ENCODE results near the gene NIM1K. TPM values are rescaled to one million over a fixed set of nuclear protein-coding genes. Genes with fewer than 3 reads are reported as not detected.
"Not testable (repeated sequence)": the region's sequence is repeated elsewhere in the genome, so short reads cannot be mapped to it uniquely, and the experiment has no call there.

Gene NIM1K
- total RNA-seq, 1 donor from 2014 or later: 0.35 TPM

- no peak for DNase-seq (ENCODE audit: low read depth)
These were observed 87.7 kb downstream of the NIM1K start for GRCh38 chr5:43279548-43280274.

DNA sequence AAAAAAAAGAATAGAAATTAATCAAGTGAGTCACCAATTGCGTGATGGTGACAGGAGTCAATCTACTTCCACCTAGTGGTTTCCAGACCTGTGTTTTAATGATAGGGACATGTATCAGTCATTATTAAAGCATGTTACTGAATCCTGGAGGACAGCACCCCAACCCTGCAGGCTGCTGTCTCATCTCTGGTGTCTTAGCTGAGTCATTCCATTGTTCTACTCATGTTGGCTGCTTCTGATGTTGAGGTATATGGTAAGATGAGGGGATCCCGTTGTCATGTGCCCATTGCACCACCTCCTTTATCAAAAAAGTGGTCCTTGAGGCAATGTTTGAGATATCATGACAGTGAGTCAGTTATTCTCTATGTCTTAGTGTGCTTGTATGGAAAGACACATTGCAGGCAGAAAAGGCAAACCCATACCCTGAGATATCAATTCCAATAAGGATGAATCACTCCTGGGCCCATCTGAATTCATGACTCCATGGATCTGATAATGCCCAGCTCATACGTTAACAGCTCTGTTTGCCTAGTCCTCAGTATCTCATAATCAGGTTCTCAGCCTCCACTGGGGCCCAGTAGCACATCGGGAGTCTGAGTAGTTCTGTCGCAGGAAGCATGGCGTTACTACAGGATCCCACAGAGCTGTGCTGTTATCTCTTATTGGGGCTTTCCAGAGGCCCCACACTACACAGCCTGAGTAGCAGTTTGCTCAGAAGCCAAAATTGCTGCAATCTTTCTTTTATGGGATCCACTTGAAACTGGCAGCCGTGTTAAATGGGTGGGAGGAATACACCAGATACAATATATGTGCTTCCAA is 90.0 kb downstream of the NIM1K start:
- no peak for DNase-seq (ENCODE audit: low read depth)

GRCh38 chr5:43286623-43287022 is 94.6 kb downstream of the NIM1K start:
- no peak for DNase-seq (ENCODE audit: low read depth)

GRCh38 chr5:43287493-43287892 is 95.5 kb downstream of the NIM1K start:
- no peak for DNase-seq (ENCODE audit: low read depth)

DNA sequence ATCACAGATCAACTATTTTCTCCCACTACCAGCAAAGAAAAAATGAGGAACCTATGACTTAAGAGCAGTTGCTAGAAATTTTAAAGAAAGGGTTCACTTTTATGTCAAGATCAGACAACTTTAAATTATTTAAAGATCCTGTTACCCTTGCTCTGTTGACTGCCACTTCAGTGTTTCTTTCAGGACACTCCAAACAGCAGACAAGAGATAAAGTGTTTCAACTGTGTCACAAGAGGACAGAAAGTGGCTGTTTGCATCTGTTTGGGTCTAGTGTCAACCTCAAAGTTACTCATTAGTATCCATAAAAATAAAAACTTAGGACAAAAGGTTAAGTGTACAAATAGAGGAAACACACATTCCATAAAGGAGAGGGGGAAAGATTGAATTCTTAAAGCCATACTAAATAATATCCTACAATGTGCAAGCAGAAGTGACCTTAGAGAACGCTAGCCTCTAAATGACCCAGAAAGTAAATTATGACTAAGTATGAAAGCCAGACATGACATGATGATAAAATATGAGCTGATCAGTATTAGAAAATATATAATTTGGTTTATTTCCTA is 96.3 kb downstream of the NIM1K start:
- no peak for DNase-seq (ENCODE audit: low read depth)

- DNase-seq (ENCODE audit: low read depth): no peak
These were observed 98.7 kb downstream of the NIM1K start for GRCh38 chr5:43290726-43291125.

- peak; percentile 18 for DNase-seq (ENCODE audit: low read depth)
These were observed 102.2 kb downstream of the NIM1K start for GRCh38 chr5:43294226-43294625.

DNA sequence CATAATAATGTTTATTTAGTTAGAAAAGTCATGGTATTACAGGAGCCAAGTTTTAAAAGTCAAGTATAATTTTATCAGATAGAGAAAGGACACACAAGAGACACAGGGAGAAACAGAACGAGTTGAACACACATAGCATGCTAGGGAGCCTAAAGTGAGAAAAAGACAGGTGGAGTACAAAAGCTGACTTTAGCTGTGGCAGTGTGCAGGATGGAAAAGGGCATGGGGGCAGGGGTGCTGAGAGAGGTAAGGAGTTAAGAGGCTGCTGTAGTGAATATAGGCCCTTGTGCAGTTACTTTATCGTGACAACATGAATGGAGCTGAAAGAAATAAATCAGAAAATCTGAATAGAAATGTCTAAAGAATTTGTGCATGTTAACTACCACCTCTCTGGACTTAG is 103.2 kb downstream of the NIM1K start:
- no peak for DNase-seq (ENCODE audit: low read depth)

DNA sequence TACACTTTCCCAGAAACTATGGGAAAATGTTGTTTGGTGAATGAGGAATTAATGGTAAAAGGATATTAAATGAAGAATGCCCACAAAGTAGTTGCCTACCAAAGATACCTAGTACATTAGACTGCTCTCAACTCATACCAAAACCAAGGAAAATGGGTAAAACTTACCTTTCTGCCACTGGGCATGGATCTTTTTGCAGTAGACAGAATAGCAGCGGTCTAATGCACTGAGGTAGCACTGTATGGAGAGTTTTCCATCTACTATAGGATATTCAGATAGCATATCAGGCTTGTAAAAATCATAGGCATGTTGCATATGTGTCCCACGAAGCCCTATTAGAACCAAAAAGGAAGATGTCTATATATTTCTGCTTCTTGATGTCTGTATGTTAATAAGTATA is 104.8 kb downstream of the NIM1K start:
- DNase-seq (ENCODE audit: low read depth): no peak

- no peak for DNase-seq (ENCODE audit: low read depth)
These were observed 106.4 kb downstream of the NIM1K start for GRCh38 chr5:43298443-43298842.

DNA sequence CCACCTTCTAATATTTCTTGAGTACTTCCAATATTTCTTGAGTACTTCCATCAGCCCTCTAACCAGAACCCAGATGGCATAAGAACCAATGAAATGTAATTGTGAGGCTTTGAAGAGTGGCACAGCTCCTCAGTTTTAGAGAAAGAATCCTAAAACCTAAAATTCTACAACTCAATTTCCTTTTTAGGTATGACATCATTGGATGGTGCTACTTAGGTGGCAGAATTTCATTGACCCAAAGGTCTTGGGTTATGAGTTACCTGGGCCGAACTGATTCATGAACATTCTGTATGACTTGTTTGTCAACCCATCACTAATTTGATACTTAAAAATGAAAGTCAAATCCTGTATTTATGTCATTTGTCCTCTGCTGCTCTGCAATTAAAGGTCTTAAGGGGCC is 108.1 kb downstream of the NIM1K start:
- no peak for DNase-seq (ENCODE audit: low read depth)

DNA sequence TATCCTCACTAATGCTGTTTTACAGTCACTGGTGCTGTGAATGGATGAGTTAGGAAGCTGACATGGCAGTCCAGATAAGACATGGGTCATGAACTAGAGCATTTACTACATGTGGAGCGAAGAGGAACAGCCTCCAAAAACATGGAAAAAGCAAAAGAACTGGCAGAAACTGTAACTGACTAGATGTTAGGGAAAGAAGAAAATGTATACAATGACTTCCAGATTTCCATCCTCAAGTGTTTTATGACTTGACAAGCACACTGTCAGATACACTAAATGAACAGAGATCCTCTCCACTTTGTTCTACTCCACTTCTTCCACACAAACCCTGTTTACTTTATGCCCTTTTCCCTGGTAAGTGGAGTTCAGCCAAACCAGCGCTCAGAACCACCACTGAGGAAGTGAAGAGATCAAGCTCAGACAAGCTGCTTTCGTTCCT is 109.6 kb downstream of the NIM1K start:
- DNase-seq (ENCODE audit: low read depth): no peak

DNA sequence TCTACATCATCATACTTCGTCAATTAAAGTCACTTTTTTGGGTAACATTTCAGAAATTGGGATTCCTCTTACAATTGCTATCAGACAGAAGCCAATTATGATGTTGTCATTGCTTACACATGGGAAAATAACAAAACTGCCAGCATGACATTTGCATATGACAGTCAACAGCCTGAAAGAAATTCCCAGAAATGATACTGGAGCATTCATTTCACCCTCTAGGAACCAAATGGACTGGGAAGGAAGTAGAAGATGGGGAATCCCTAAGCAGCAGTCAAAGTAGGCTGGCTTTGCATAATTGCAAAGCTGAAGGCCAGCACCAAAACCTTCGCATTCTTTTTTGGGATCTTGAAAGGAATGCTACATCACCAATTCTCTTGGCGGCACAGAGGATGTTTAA is 110.5 kb downstream of the NIM1K start:
- DNase-seq (ENCODE audit: low read depth): no peak

DNA sequence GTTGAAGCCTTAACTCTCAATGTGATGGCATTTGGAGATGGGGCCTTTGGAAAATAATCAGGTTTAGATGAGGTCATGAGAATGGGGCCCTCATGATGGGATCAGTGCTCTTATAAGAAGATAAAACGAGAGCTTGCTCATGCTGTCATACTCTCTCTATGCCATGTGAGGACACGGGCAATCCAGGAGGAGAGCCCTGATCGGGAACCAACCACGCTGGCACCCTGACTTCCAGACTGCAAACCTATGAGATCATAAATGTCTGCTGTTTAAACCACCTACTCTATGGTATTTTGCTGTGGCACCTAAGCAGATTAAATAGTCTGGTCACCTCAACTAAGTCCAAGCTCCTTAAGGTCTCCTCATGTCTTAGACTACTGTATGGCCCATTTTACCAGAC is 111.2 kb downstream of the NIM1K start:
- DNase-seq (ENCODE audit: low read depth): no peak

DNA sequence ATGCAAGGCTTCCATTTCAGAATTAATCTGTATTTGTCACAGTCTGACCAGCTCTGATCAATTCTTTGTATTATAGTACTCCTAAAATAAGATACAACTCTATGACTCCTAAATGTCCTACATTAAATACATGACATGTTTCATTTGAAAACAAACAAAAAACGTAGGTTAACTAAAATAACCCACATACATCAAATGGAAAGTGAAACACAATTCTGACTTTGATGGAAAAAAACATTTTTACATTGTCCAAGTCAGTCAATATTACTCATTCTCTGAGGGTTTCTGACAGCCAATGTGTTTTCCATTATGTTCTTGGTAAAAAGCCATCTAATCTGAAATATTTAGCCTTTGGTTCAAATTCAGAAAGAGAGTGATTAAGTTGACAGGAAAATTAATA is 112.5 kb downstream of the NIM1K start:
- no peak for DNase-seq (ENCODE audit: low read depth)

DNA sequence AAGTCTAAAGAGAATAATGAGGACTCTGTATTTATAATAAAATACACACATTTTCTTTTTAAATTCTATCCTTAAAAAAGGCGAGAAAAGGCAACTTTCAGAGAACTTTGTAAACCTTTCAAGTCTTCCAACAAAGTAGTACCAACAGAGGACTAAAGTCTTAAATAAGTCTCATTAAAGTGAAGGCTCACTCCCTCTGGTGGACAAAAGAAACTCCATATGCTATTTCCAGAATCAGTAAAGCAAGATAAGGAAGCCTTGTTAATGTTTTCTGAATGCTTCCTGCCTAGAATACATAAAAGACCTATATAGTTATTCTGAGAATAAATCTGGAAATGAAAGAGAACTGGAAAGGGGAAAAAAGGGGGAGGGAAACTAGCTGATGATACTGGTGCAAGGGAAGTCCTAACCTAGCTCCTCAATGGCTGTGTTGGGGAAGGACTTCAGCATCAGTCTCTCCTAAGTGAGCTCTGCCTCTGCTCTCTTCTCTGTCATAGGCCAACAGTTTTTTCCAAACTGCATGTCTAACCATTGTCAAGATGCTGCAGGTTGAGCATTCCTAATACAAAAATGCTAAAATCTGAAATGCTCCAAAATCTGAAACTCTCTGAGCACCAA is 114.0 kb downstream of the NIM1K start:
- peak; percentile 68 for DNase-seq (ENCODE audit: low read depth)

GRCh38 chr5:43306954-43307353 is 114.9 kb downstream of the NIM1K start:
- not testable (repeated sequence) for DNase-seq (ENCODE audit: low read depth)

DNA sequence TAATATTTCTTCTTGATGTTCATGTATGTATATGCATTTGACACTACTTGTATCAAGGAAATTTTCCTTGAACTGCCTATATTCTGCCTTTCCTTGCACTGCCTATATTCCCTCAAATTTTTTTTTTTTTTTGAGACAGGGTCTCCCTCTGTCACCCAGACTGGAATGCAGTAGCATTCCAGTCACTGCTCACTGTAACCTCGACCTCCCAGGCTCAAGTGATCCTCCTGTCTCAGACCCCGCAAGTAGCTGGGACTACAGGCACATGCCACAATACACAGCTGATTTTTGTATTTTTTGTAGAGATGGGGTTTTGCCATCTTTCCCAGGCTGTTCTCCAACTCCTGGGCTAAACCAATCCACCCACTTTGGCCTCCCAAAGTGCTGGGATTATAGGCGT is 117.1 kb downstream of the NIM1K start:
- no peak for DNase-seq (ENCODE audit: low read depth)

GRCh38 chr5:43309637-43310036 is 117.6 kb downstream of the NIM1K start:
- DNase-seq (ENCODE audit: low read depth): no peak

- DNase-seq (ENCODE audit: low read depth): no peak
These were observed 120.1 kb downstream of the NIM1K start for GRCh38 chr5:43312076-43312661.

DNA sequence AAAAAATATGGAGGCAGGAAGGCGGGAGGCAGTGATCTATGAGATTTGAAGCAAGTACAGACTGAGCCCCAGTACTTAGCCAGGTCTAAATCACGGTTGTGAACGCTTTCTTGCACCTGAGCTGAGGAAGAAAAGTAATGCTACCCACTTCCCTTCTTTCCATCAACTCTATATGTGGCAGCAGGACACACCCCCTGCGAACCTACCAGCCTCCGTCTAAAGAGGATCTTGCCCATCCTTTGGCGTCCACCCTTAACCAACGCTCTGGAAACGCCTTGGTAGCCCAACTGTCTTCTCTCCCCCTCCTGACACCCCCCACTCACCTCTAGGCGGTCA is 120.6 kb downstream of the NIM1K start:
- no peak for DNase-seq (ENCODE audit: low read depth)
